K562 (cell line): ENCODE measurements around the gene ANXA3. TPM values are rescaled to one million over a fixed set of nuclear protein-coding genes. Genes with fewer than 3 reads are reported as not detected.

Experiments
- AFF1 ChIP-seq, 2 experiments: fragments of 450-650 bp; IDR thresholded peaks; 2 replicates each; pipeline ENCODE4 v1.6.1; 2018; ENCODE audit warnings: mild to moderate bottlenecking in 2 of 2, low read depth in 1 of 2; ENCODE audit not compliant: partially characterized antibody in 2 of 2
- ARHGAP35 ChIP-seq: fragments of 450-650 bp; IDR thresholded peaks from 2 replicates; pipeline ENCODE4 v1.6.1; 2018; ENCODE audit not compliant: partially characterized antibody
- GTF3C2 ChIP-seq: IDR thresholded peaks from 3 replicates; pipeline ENCODE4 v1.6.1; 2011; ENCODE audit warnings: borderline replicate concordance, mild to moderate bottlenecking, moderate library complexity; ENCODE audit not compliant: insufficient read length; ENCODE audit errors: extremely low read depth
- NFXL1 ChIP-seq: fragments of 450-650 bp; formaldehyde crosslinking; IDR thresholded peaks from 2 replicates; pipeline ENCODE4 v1.4.0; 2021; ENCODE audit warnings: mild to moderate bottlenecking
- PATZ1 ChIP-seq: fragments of 250-450 bp; sonication (Bioruptor Pico); IDR thresholded peaks from 2 replicates; pipeline ENCODE4 v1.5.0; 2020; ENCODE audit warnings: mild to moderate bottlenecking, borderline replicate concordance
- RBM17 ChIP-seq: fragments of 200-400 bp; formaldehyde crosslinking; IDR thresholded peaks from 2 replicates; pipeline ENCODE4 v1.6.1; 2017; ENCODE audit warnings: low read depth, mild to moderate bottlenecking, low read length, borderline replicate concordance
- SETDB1 ChIP-seq: IDR thresholded peaks from one replicate; pipeline ENCODE4 v1.6.1; 2012; ENCODE audit warnings: low read length, control low read depth, inconsistent platforms
- SIN3B ChIP-seq: fragments of 450-650 bp; IDR thresholded peaks from 2 replicates; pipeline ENCODE4 v1.6.1; 2017; ENCODE audit warnings: low read depth, mild to moderate bottlenecking, moderate library complexity
- ZNF639 ChIP-seq, 2 experiments: fragments of 200-800 bp in 1 of 2; sonication (Bioruptor generic) in 1 of 2; sonication (generic) in 1 of 2; formaldehyde crosslinking in 1 of 2; IDR thresholded peaks in 1 of 2; conservative IDR thresholded peaks in 1 of 2; 2 replicates each; pipeline versions ENCODE4 v1.5.0 to v1.6.1; 2016 to 2020; ENCODE audit warnings: missing compliant biosample characterization in 1 of 2, missing genetic modification characterization in 1 of 2, missing genetic modification reagents in 1 of 2
- polyA plus RNA-seq, 8 experiments: library from polyadenylated mRNA; depleted of rRNA in 4 of 8; stranded (reverse) in 5 of 8; unstranded in 3 of 8; fragments of >200 nt; fragmentation: Nextera tagmentation in 2 of 8; fragmentation: Illumina TruSeq in 1 of 8; extraction: Ambion mirVana in 2 of 8; extraction: Trizol in 1 of 8; gene quantifications; 2 replicates each; pipeline versions ENCODE4 v1.2.1 to v1.2.3, GENCODE V29; 2011 to 2014; ENCODE audit warnings: inconsistent platforms in 1 of 8, missing spikeins in 1 of 8
- total RNA-seq, 7 experiments: library from RNA; depleted of rRNA in 6 of 7; stranded (reverse); fragments of >200 nt in 6 of 7; fragmentation: Illumina TruSeq in 2 of 7; extraction: Trizol in 2 of 7; gene quantifications; 2 replicates each; pipeline versions ENCODE4 v1.2.1 to v1.2.3, GENCODE V29; 2011 to 2021; ENCODE audit warnings: low replicate concordance in 1 of 7

Gene ANXA3
- total and polyA plus RNA-seq, 9 of the 15 experiments (the other 6 are each of a cell fraction or from before 2014, with no cell fraction given), result 6.3 to 15.5 (median 9.8) TPM

GRCh38 chr4:78591404-78591803, 39.8 kb downstream of the ANXA3 start (continued):
- no peak for TF ChIP-seq ZNF639 (CRISPR knock-in tag; conservative IDR thresholded peaks at IDR 0.05 in 1 of 2, IDR thresholded peaks at IDR 0.05 in 1 of 2)
- no peak for TF ChIP-seq GTF3C2
- no peak for TF ChIP-seq NFXL1 (CRISPR knock-in tag)
- no peak for TF ChIP-seq RBM17
- TF ChIP-seq SETDB1, result no peak
- TF ChIP-seq PATZ1 (CRISPR knock-in tag), result no peak
- TF ChIP-seq SIN3B, result no peak
- TF ChIP-seq AFF1 (IDR thresholded peaks at IDR 0.05; ENCODE audit: low read depth in 1 of 2, partially characterized antibody in 2 of 2), result no peak
- TF ChIP-seq ARHGAP35, result no peak
